Testis (tissue), 3 donors: ENCODE measurements around the gene FAM163B. TPM values are rescaled to one million over a fixed set of nuclear protein-coding genes. Genes with fewer than 3 reads are reported as not detected.

ENCODE experiments used
- DNase-seq: peaks from one replicate; pipeline ENCODE4 v3.0.0-alpha.2; 2019
- H3K27ac ChIP-seq, 2 donors: fragments of 200-600 bp; sonication (generic); one replicate each; pipeline ENCODE4 v1.5.1; 2019
- H3K27me3 ChIP-seq: fragments of 200-600 bp; sonication (generic); one replicate; pipeline ENCODE4 v1.5.1; 2019
- H3K36me3 ChIP-seq: fragments of 200-600 bp; sonication (generic); one replicate; pipeline ENCODE4 v1.5.1; 2017; ENCODE audit warnings: low read depth; ENCODE audit errors: missing control alignments
- H3K4me1 ChIP-seq: fragments of 200-600 bp; sonication (generic); one replicate; pipeline ENCODE4 v1.5.1; 2019
- H3K4me3 ChIP-seq, 2 donors: fragments of 200-600 bp; sonication (generic); one replicate each; pipeline ENCODE4 v1.5.1; 2017 to 2019
- H3K9me3 ChIP-seq: fragments of 200-600 bp; sonication (generic); one replicate; pipeline ENCODE4 v1.5.1; 2017
- POLR2A ChIP-seq: fragments of 450-650 bp; IDR thresholded peaks from one replicate; pipeline ENCODE4 v1.6.1; 2017; ENCODE audit warnings: antibody characterized with exemption, mild to moderate bottlenecking, moderate library complexity
- WGBS, 2 donors: methylation state at CpG; one replicate each; pipeline ENCODE4 v1.1.5; 2018; 5-methylcytosine and 5-hydroxymethylcytosine counted together
- intact Hi-C: fragments of 100-400 bp; cut with DNase I; formaldehyde crosslinking; loops from one replicate; pipeline ENCODE4 v1.15.1; 2023; ENCODE audit warnings: low total_unique reads
- polyA plus RNA-seq: library from polyadenylated mRNA; stranded (reverse); fragments of 350-450 nt; fragmentation: Illumina TruSeq; extraction: RNeasy Lipid Tissue Mini Kit (QIAGEN cat#74804); gene quantifications from one replicate; pipeline ENCODE4 v1.2.3, GENCODE V29; 2014; ENCODE audit warnings: low read depth, low replicate concordance; ENCODE audit not compliant: insufficient read depth
- total RNA-seq, 2 donors: library from RNA; depleted of rRNA; stranded (reverse); fragments of >200 nt; gene quantifications; one replicate each; pipeline ENCODE4 v1.2.3, GENCODE V29; 2016
- TF ChIP-seq, protein P1 (sequence below), 3 experiments: fragments of 450-650 bp in 2 of 3; fragments of 200-600 bp in 1 of 3; sonication (generic) in 1 of 3; IDR thresholded peaks; one replicate each; pipeline ENCODE4 v1.5.1; 2016 to 2019; ENCODE audit warnings: antibody characterized with exemption in 3 of 3, mild to moderate bottlenecking in 2 of 3, moderate library complexity in 1 of 3

FAM163B gene
- total and polyA plus RNA-seq, 3 donors from 2014 or later = 2.2 to 3.8 (median 2.8) TPM

DNA sequence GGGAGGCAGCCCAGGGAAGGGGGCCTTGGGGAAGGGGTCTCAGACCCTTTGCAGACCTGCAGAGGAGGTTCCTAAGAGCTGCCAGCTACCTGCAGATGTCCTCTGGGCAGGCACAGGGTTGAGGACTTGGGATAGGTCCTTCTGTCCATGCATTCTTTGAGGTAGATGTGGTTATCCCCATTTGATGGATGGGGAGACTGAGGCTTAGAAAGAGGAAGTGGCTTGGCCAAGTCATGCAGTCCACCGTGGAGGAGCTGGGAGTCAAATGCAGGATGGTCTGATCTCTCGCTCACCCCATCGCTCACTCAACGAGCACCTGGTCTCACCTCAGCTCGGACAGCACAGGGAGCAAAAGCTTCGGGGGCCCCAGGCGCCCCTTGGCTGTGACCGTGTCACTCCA, 54.5 kb downstream of the FAM163B start:
- no peak overlapping the region for H3K4me3 ChIP-seq
- no peaks in the 10 kb centered on the region for H3K27me3 ChIP-seq
- DNase-seq = no peak
- intact Hi-C loops = no loop called here
- TF ChIP-seq POLR2A = no peak
- TF ChIP-seq, protein P1, sequence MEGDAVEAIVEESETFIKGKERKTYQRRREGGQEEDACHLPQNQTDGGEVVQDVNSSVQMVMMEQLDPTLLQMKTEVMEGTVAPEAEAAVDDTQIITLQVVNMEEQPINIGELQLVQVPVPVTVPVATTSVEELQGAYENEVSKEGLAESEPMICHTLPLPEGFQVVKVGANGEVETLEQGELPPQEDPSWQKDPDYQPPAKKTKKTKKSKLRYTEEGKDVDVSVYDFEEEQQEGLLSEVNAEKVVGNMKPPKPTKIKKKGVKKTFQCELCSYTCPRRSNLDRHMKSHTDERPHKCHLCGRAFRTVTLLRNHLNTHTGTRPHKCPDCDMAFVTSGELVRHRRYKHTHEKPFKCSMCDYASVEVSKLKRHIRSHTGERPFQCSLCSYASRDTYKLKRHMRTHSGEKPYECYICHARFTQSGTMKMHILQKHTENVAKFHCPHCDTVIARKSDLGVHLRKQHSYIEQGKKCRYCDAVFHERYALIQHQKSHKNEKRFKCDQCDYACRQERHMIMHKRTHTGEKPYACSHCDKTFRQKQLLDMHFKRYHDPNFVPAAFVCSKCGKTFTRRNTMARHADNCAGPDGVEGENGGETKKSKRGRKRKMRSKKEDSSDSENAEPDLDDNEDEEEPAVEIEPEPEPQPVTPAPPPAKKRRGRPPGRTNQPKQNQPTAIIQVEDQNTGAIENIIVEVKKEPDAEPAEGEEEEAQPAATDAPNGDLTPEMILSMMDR (IDR thresholded peaks at IDR 0.05) = no peak
- no peaks in the 10 kb centered on the region for H3K36me3 ChIP-seq
- no peak overlapping the region for H3K27ac ChIP-seq
- H3K4me1 ChIP-seq = peaks cover 2% of the 10 kb centered on the region
- H3K9me3 ChIP-seq = no peaks in the 10 kb centered on the region
- 91 to 95% methylated on average over 7 to 8 of the region's 8 CpGs for WGBS, 2 donors

DNA sequence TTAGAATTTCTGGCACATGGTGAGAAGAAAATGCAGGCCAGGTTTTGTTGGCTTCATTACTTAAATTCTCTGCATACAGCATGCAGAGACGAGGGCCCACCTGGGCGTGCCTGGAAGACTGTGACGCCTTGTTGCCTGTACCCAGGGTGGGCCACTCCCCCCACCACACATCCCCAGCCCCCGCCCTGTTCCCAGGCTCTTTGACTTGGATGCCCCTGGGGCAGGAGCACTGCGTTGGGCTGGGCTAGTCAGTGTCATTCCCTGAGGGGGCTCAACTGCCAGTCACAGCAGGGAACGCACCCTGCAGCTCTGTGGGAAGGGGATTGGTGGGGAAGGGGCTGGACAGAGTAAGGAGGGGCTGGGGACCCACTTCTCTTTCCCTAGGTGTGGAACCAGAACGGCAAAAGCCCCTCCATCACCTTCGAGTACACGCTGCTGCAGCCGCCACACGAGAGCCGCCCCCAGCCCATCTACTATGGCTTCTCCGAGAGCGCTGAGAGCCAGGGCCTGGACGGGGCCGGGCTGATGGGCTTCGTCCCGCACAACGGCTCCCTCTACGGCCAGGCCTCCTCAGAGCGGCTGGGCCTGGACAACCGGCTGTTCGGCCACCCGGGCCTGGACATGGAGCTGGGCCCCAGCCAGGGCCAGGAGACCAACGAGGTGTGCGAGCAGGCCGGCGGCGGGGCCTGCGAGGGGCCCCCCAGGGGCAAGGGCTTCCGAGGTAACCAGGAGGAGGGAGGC, 55.0 kb downstream of the FAM163B start:
- H3K27me3 ChIP-seq = no peaks in the 10 kb centered on the region
- 86 to 91% methylated on average over 30 to 31 of the region's 31 CpGs for WGBS, 2 donors
- no peaks in the 10 kb centered on the region for H3K4me1 ChIP-seq
- no peak overlapping the region for H3K4me3 ChIP-seq
- no peak overlapping the region for H3K27ac ChIP-seq
- H3K36me3 ChIP-seq = no peaks in the 10 kb centered on the region
- no peaks in the 10 kb centered on the region for H3K9me3 ChIP-seq
- intact Hi-C loops = no loop called here
- no peak for DNase-seq
- TF ChIP-seq POLR2A = no peak
- TF ChIP-seq, protein P1 (IDR thresholded peaks at IDR 0.05) = no peak

DNA sequence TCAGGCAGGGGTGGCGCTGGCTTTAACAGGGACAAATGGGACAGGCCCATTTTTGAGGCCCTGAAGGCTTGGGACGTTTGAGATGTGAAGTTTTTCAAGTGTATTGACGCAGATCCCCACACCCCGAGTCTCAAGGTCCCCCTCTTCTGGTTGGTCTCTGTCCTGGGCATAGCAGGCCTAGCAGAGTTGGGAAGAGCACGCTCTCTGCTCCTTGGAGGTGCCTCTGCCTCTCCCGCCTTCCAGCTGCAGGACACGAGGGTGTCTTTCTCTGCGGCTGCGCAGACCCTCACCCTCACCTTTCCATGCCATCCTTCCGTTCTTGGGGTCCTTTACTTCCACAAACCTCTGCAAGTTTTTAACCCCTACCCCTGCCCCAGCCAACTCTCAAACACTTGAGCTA, 56.1 kb downstream of the FAM163B start:
- Histone ChIP-seq H3K9me3 (no peaks in the 10 kb centered on the region), H3K4me3 (no peak overlapping the region), H3K27me3 (no peaks in the 10 kb centered on the region), H3K36me3 (no peaks in the 10 kb centered on the region), H3K4me1 (no peaks in the 10 kb centered on the region), H3K27ac (no peak overlapping the region)
- no peak for DNase-seq
- intact Hi-C loops = no loop called here
- 87 to 94% methylated on average over 10 of the region's 10 CpGs for WGBS, 2 donors
- TF ChIP-seq, protein P1 (IDR thresholded peaks at IDR 0.05) = no peak
- TF ChIP-seq POLR2A = no peak

DNA sequence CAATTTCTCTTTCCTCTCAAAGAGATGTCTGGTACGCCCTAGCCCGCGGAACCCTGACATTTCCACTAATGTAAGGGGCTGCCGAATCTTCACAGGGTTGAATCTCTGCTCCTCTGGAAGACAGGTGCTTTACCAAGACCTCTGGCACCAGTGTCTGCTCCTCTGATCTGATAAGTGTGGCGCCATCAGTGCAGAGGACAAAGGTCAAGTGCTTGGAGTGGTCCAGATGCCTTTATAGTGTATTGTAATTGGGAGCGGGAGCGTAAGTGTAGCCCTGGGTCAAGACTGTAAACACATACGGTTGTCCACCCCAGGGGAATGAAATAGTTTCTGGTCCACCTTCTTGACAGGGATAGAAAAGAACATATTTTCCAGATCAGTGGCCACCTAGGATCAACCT, 57.0 kb downstream of the FAM163B start:
- Histone ChIP-seq H3K27me3 (no peaks in the 10 kb centered on the region), H3K4me3 (no peak overlapping the region), H3K9me3 (no peaks in the 10 kb centered on the region), H3K4me1 (no peaks in the 10 kb centered on the region), H3K27ac (no peak overlapping the region), H3K36me3 (no peaks in the 10 kb centered on the region)
- 92 to 95% methylated on average over 8 of the region's 8 CpGs for WGBS, 2 donors
- intact Hi-C loops = no loop called here
- DNase-seq = no peak
- no peak for TF ChIP-seq POLR2A
- TF ChIP-seq, protein P1 (IDR thresholded peaks at IDR 0.05) = no peak

DNA sequence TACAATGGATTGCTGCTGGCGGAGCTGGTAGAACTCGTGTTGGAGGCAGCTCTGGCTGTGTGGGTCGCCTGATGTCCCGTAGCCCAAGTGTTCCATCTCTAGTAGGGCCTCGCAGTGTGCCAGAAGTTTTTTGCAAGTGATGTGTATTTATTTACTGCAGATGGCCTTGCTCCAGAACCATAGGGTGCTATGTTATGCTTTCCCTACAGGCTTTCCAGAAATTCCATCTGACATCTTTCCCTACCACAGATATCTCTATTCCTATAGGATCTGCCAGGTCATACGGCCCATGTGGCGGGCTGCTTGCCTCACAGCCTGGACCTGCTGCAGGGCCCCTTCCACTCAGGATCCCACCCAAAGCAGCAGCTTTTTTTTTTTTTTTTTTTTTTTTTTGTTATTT, 57.7 kb downstream of the FAM163B start:
- H3K4me1 ChIP-seq = no peaks in the 10 kb centered on the region
- no peak for TF ChIP-seq POLR2A
- TF ChIP-seq, protein P1 (IDR thresholded peaks at IDR 0.05) = no peak
- no peak for DNase-seq
- 82 to 92% methylated on average over 6 to 7 of the region's 7 CpGs for WGBS, 2 donors
- H3K36me3 ChIP-seq = no peaks in the 10 kb centered on the region
- intact Hi-C loops = no loop called here
- no peak overlapping the region for H3K4me3 ChIP-seq
- H3K27me3 ChIP-seq = no peaks in the 10 kb centered on the region
- no peaks in the 10 kb centered on the region for H3K9me3 ChIP-seq
- no peak overlapping the region for H3K27ac ChIP-seq
